Measurements from ENCODE around the gene LIX1.

The LIX1 gene

DNA sequence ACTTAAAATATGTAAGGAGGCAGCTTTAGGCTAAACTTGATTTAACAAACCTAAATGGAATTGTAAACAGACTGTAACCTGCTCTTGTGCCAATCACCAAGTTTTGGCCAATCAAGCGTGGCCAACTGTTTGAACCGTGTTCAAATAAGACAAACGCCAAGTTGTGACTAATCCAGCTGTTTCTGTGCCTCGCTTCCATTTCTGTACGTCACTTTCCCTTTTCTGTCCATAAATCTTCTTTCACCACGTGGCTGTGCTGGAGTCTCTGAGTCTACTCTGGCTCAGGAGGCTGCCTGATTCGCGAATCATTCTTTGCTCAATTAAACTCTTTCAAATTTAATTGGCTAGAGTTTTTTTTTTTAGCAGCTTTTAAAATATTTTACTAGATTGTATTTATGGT lies 71.3 kb downstream of the LIX1 start:
- DNase-seq: no peak

DNA sequence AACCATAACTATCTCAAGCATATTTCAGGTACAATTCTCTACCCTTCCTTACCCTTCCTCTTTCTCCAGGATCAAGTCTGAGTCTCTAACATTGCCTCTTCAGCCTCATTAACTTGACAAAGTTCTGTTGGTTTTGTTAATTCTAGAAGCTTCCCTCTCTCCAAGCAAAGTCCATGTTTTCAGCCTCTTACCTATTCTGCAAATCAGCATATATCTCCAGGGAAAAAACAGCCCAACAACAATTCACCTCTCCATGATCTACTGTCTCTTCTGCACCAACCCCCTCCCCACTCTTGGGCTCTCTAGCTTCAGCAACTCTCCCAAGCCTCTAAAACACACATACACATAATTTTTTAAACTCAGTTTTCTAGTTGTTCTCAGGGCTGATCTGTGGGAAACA lies 72.2 kb downstream of the LIX1 start:
- DNase-seq: no peak

DNA sequence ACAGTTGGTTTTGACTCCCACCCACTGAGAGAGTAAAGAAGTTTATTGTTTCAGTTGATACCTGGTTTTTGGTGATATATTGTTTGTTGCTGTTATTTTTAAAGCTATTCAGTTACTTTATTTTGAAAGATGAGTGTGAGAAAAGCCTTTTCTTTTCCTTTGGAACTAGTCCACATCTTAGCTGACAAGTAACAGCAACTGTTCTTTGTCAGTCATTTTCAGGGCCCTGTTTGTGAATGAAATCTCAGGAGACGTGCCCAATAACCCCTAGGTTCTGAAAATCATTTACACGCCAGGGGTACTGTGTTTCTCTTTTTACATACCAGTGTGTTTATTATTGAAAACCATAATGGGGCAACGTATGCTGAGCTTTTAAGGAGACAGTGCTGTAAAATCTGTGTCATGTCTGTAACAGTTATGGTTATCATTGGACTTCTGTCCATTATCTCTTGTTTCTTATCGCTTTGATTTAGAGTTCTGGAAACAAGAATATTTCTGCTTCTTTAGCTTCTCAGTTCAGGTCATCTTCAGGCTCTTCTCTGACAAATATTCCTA lies 75.0 kb downstream of the LIX1 start:
- no peak for DNase-seq

DNA sequence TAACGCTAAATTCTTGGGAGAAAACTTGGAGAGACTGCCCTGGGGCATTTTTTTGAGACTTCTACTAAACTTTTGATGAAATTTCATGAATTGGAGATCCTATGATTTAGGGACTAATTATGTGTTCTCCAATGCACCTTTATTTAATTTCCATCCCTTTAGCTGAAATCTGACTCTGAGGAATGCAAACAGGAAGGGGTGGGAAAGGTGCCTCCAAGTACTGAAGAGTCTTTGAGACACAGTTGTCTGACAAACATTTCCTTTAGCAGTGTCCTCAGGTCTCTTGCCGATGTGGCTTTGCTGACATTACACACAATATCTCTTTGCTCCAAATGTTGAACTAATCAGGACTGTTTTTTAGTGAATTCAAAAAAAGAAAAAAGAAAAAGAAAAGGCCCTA lies 76.9 kb downstream of the LIX1 start:
- DNase-seq: no peak

DNA sequence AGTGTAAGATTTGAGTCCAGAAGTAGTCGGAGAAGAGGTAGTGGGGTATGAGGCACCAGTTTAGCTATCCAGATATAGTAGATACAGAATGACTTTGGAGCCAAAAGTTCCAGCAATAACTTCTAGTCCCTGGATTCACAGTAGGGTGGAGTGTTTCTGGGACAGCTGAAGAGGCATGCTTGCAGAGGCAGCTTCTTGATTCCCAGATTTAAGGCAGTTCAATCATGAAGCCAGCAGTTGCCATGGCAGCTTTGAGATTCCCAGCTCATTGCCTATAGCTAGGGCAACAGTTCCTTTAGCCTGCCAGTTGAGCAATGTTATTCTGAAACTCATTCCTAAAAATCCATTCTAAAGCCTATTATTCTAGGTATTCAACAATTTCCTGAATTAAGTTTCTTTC lies 79.2 kb downstream of the LIX1 start:
- DNase-seq: no peak

DNA sequence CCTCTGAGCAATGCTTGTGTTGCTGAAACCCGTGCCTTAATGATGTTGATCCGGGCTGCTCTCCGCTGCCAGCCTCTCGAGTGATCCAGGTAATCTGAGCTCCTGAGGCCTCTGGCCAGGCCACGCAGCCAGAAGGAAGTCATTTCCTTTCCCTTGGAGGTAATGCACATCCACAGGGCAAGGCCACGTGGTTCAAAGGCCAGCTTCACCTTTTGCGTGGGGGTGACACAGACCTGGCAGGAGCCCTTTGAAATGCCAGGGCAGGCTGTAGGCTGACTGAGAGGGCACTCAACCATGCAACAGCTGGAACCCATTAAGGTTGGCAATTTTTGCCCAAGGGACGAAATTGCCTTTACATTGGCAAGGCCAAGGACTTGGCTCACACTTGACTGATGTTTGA lies 80.4 kb downstream of the LIX1 start:
- DNase-seq: no peak

DNA sequence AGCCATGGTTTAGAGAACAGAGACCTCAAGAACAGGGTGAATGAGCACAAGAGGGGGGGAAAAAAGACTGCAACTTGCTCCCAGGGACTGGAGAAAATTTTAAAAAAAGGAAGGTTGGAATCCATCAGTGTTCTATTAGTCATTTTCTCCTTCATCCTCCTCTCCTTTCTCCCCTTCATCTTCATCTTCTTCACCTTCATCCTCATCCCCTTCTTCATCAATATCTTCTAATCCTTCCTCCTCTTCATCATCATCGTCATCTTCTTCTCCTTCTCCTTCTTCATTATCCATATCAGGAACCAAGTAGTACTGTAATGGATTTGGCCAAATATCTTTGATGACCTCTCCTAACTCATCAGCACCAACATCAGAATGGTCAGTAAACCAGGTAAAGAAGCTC lies 86.1 kb downstream of the LIX1 start:
- DNase-seq: no peak

DNA sequence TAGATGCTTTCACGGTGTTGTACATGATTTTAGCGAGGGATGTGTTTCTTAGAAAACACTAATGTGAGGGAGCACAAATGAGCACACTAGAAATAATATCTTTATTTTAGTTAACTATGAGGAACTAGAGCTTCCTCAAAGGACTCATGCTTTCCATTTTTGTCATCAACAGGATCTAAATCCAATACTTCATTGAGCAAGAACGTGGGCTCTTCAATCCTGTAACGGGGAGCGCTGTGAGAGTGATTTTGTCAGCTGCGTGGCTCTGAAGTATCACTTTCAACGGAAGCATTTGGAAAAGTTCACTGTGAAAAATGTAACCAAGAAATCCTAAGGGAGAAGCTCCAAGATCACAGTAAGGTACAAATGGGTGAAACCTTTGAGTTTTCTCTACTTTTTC lies 93.2 kb downstream of the LIX1 start:
- DNase-seq: no peak

DNA sequence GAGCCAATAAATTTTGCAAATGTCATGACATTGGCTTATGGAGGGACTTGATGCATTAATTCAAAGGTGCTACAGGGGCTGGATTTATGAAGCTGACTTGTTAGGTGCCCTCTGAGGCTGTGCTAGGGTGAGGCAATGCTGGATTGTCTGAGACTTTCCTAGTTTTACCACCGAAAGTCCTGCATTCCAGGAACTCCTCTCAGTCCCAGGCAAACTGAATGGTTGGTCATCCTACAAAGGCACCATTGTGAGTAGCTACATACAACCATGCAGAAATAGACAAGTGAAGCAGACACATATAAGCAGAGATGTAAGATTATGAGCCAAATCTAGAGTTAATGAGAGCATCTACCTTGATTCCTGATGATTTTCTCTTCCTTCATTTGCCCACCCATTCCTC lies 95.3 kb downstream of the LIX1 start:
- no peak for DNase-seq

DNA sequence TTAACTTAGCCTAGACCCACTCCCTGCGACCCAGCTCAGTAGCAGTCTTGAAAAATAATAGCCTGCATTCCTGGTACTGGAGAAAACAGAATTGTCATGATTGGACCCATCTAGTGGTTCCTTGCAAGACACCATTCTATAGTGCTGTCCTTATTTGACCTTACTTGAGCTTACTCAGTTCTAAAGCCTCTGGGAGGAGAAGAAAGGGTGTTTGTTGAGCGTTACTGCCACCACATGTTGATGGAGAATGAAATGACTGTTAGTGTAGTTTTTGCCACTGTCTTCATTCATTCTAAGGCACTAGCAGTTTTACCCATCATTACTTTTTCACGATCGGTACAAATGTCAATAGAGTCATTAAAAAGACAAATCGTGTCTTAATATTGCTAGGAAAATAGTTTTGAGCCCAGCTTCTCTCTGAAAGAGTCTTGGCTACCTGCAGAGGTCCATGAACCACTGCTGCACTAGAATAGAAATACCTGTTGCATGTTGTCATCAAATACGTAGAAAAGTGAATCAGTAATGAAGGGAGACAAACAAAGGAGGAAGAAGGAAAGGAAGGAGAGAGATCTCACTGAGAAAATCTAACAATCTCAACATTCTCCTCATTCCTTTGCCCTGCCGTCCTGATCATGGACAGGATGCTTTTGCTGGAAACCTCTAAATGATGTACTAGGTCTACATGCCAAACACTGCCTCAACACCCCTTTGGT lies 96.0 kb downstream of the LIX1 start:
- no peak for DNase-seq

DNA sequence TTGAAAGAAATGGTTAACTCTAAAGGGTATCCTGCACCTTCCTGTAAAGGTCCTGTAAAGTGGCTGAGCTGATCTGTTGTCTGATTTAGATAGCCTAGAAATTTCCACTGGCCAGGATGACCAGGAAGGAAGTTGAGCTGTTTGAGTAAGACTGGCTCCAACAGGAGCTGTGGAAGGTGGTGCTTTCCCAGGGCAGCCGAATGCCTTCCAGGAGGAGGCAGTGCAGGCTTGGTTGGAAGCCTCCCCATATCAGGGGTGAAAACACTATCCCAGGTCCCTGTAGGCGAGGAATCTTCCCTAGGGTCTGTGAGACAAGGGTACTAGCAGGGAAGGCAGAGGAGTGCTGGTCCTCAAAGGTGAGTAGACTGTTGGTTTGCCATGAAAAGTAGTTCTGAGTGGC lies 98.4 kb downstream of the LIX1 start:
- DNase-seq: no peak

DNA sequence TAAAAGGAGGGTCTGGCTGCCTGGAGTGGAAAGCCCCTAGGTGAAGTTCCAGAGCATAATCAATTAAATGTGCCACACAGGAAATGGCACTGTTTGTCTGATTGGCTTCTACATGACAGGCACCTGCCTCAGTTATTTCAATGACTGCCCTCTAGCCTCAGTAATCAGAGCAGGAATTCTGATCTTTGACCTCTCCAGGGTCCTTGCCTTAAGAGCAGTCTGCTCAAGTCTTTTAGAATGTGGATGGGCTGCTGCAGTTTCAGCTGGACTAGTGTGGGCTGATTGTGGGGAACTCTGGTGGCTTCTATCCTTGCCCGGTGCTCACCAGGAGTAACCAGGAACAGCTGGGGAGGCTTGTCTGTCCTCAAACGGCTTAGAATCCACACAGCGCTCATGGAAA lies 98.9 kb downstream of the LIX1 start:
- DNase-seq: no peak

DNA sequence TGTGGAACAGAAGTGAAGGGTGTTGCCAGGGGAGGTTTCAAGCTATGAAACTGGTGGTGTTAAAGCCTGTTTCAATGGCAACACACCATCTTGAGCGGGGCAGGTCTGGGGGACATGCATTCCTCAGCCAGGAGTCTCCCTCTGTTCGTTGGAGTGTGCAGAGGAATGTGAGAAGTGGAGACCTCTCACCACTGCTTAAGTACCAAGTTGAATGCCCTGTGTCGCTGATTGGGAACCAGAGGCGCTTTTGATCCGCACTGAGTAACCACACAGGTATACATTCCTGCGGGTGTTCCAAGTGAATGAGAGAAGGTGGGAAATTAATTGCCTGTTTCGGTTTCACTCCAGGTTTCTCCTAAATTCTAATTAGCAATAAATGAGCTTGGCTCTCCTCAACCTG lies 99.4 kb downstream of the LIX1 start:
- DNase-seq: no peak

Data from activated CD4-positive, alpha-beta T cell treated with anti-CD3 and anti-CD28 coated beads, Interleukin-2, amount 50 U/mL, for 48 hours (primary cell).